HEK293T (cell line): ENCODE data around the gene GTF3A.

Source experiments
- CTCF ChIA-PET: fragments of 350-600 bp; formaldehyde crosslinking; extraction: SDS; loops from one replicate; lab custom pipeline; 2021; ENCODE audit warnings: antibody characterized with exemption, inconsistent platforms; lab: Yijun Ruan, JAX
- POLR2A ChIA-PET: fragments of 350-600 bp; formaldehyde crosslinking; extraction: SDS; loops from one replicate; lab custom pipeline; 2020; ENCODE audit warnings: antibody characterized with exemption, inconsistent platforms; lab: Yijun Ruan, JAX
- DNase-seq: peaks from one replicate; pipeline ENCODE4 v3.0.0; 2012; ENCODE audit warnings: mixed read lengths; ENCODE audit errors: extremely low spot score
- ARNT ChIP-seq: fragments of 450-650 bp; IDR thresholded peaks from 2 replicates; pipeline ENCODE4 v1.6.1; 2017; ENCODE audit warnings: mild to moderate bottlenecking
- BHLHE40 ChIP-seq: fragments of 450-650 bp; IDR thresholded peaks from 2 replicates; pipeline ENCODE4 v1.6.1; 2016; ENCODE audit warnings: mild to moderate bottlenecking, moderate library complexity, borderline replicate concordance
- CTBP1 ChIP-seq: fragments of 450-650 bp; IDR thresholded peaks from 2 replicates; pipeline ENCODE4 v1.6.1; 2016; ENCODE audit warnings: borderline replicate concordance
- ELF4 ChIP-seq: fragments of 450-650 bp; IDR thresholded peaks from 2 replicates; pipeline ENCODE4 v1.6.1; 2017; ENCODE audit warnings: antibody characterized with exemption
- FOXA1 ChIP-seq: fragments of 450-650 bp; IDR thresholded peaks from 2 replicates; pipeline ENCODE4 v1.6.1; 2016; ENCODE audit warnings: mild to moderate bottlenecking
- FOXK2 ChIP-seq: fragments of 450-650 bp; IDR thresholded peaks from 2 replicates; pipeline ENCODE4 v1.6.1; 2016; ENCODE audit warnings: mild to moderate bottlenecking
- FOXM1 ChIP-seq: fragments of 450-650 bp; IDR thresholded peaks from 2 replicates; pipeline ENCODE4 v1.6.1; 2017; ENCODE audit warnings: mild to moderate bottlenecking, borderline replicate concordance
- HDGF ChIP-seq: fragments of 450-650 bp; IDR thresholded peaks from 2 replicates; pipeline ENCODE4 v1.6.1; 2017; ENCODE audit warnings: antibody characterized with exemption, borderline replicate concordance
- L3MBTL2 ChIP-seq: fragments of 450-650 bp; conservative IDR thresholded peaks from 2 replicates; pipeline ENCODE4 v1.6.1; 2016; ENCODE audit warnings: mild to moderate bottlenecking
- LEF1 ChIP-seq: fragments of 450-650 bp; IDR thresholded peaks from 2 replicates; pipeline ENCODE4 v1.6.1; 2017; ENCODE audit warnings: mild to moderate bottlenecking, borderline replicate concordance
- NFRKB ChIP-seq: fragments of 450-650 bp; IDR thresholded peaks from 2 replicates; pipeline ENCODE4 v1.6.1; 2016; ENCODE audit warnings: mild to moderate bottlenecking, moderate library complexity
- SP1 ChIP-seq: fragments of 450-650 bp; IDR thresholded peaks from 2 replicates; pipeline ENCODE4 v1.6.1; 2017
- SUZ12 ChIP-seq: fragments of 450-650 bp; IDR thresholded peaks from 2 replicates; pipeline ENCODE4 v1.6.1; 2016; ENCODE audit warnings: mild to moderate bottlenecking
- TARDBP ChIP-seq: fragments of 450-650 bp; IDR thresholded peaks from 2 replicates; pipeline ENCODE4 v1.6.1; 2016
- ZNF384 ChIP-seq: fragments of 450-650 bp; IDR thresholded peaks from 2 replicates; pipeline ENCODE4 v1.6.1; 2016
- TF ChIP-seq, protein P1 (sequence below): fragments of 450-650 bp; IDR thresholded peaks from 2 replicates; pipeline ENCODE4 v1.6.1; 2016

GTF3A gene

DNA sequence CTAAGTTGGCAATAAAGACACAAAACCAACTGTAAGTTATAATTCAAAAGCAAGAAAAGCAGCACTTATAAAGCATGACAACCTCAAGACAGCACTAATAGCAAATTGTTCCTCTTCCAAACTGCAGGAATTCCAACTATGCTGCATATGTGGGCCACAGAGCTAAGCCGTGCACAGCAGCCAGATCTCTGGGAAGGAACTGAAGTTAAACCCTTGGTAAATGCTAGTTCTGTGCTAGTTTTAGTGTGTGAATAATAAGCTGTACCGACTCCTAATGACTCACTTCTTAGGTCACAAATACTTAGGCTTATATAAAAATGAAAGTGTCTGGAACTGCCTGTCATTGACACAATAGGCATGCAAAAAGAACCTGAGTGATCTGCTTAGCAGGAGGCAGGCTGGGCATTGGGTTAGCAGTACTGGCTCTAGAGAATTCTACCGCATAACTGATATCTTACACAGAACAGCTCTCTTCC is 21.2 kb upstream of the GTF3A start:
- no peak for DNase-seq
- ChIA-PET CTCF (no interaction called here), POLR2A (interaction anchor here (0.7 to 1.4 kb wide), 2 partner anchors 12 to 47 kb away, joined by 3 to 4 read pairs; no protein-coding TSS in a partner anchor)
- TF ChIP-seq ELF4 (no peak), TARDBP (no peak), ARNT (no peak), ZNF384 (no peak), FOXM1 (no peak), L3MBTL2 (no peak), SP1 (no peak), CTBP1 (no peak)
- TF ChIP-seq, protein P1, sequence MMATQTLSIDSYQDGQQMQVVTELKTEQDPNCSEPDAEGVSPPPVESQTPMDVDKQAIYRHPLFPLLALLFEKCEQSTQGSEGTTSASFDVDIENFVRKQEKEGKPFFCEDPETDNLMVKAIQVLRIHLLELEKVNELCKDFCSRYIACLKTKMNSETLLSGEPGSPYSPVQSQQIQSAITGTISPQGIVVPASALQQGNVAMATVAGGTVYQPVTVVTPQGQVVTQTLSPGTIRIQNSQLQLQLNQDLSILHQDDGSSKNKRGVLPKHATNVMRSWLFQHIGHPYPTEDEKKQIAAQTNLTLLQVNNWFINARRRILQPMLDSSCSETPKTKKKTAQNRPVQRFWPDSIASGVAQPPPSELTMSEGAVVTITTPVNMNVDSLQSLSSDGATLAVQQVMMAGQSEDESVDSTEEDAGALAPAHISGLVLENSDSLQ, result no peak

- CTCF ChIA-PET, result no interaction called here
- DNase-seq, result no peak
- POLR2A ChIA-PET, result interaction anchor here (0.7 to 1.4 kb wide), 2 partner anchors 11 to 46 kb away, joined by 3 to 4 read pairs; no protein-coding TSS in a partner anchor
- TF ChIP-seq HDGF, result no peak
- peak; percentile 21; the same call in 1 of the 2 replicates for TF ChIP-seq L3MBTL2
Measured at GRCh38 chr13:27403727-27404385, 20.6 kb upstream of the GTF3A start.

DNA sequence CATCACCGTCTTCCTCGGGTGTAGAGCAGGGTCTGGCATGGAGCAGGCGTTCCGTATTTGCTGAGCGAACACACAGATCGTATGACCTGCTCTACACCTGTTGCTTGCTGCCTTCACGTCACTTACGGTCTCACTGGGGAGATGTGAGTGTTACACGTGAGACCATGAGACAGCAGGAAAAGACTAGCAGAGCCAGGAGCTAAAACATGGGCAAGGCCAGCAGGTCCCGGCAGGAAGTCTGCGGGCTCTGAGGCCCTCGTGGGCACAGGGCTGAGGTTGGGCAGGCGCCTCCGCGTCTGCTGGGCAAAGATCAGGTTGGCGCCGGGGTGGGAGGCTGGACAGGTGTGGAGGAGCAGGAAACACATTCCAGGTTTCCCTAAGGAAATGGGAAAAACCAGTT is 19.7 kb upstream of the GTF3A start:
- ChIA-PET POLR2A (no interaction called here), CTCF (no interaction called here)
- TF ChIP-seq, protein P1, result no peak
- TF ChIP-seq TARDBP, result no peak
- TF ChIP-seq ZNF384, result no peak
- no peak for TF ChIP-seq FOXK2
- no peak for TF ChIP-seq FOXA1
- no peak for TF ChIP-seq NFRKB
- TF ChIP-seq SUZ12, result no peak
- TF ChIP-seq FOXM1, result no peak
- no peak for TF ChIP-seq LEF1
- TF ChIP-seq BHLHE40, result no peak
- no peak for TF ChIP-seq SP1
- no peak for TF ChIP-seq L3MBTL2
- no peak for TF ChIP-seq ELF4
- DNase-seq, result no peak

GRCh38 chr13:27405546-27406134 is 18.8 kb upstream of the GTF3A start:
- ChIA-PET CTCF (interaction anchor here (1.1 kb wide), 1 partner anchor 43 kb away, joined by 6 read pairs; no protein-coding TSS in a partner anchor), POLR2A (no interaction called here)
- DNase-seq, result no peak
- TF ChIP-seq SUZ12, result no peak
- TF ChIP-seq LEF1, result no peak
- no peak for TF ChIP-seq NFRKB
- no peak for TF ChIP-seq HDGF

DNA sequence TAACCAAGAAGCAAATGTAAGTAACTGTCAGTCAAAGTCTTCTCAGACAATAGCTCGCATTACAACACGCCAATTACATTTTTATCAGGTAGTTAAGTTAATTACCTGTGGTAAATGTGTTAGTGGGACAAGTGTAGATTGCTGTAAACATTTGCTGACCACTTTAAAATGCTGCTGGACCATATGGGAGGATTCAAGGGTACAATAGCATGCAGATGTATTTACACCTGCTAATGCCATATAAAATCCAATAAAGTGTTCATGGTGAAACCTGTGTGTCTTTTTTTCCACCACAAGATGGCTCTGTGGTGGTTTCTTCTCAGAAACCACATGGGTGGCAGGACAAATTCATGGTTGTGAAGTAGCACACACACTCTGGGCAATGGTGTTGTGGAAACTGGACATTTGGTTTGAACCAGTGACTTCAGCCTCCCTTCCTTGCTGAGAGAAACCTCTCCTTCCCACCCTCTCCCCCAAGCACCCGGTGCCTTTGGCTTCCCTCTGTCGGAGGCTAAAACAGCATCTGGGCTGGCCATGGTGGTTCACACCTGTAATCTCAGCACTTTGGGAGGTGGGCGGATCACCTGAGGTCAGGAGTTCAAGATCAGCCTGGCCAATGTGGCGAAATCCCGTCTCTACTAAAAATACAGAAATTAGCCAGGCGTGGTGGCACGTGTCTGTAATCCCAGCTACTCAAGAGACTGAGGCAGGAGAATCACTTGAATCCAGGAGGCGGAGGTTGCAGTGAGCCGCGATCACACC is 18.1 kb upstream of the GTF3A start:
- CTCF ChIA-PET, result interaction anchor here (1.1 kb wide), 1 partner anchor 44 kb away, joined by 6 read pairs; no protein-coding TSS in a partner anchor
- TF ChIP-seq BHLHE40 (no peak), FOXA1 (no peak), ELF4 (no peak), NFRKB (no peak)
- TF ChIP-seq, protein P1, result peak; percentile 75
- peak; percentile 61 for DNase-seq
- POLR2A ChIA-PET, result no interaction called here

DNA sequence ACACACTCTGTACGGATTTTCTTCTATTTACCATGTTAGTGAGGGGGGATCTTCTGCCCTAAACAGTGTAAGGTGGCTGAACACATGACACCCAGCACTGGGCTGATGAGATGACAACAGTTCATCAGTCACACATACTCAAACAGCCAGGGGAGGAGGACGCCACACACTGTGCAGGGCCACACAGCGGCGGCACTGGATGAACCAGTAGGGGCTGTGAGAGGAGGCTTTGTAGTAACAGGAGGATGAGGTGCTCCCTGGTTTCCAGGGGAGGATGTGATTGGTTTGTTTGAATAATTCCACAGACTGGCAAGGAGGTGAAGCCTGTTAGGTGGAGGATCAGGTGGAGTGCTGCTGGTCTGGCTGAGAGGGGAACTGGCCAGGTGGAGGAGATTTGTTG is 16.3 kb upstream of the GTF3A start:
- ChIA-PET CTCF (no interaction called here), POLR2A (no interaction called here)
- no peak for DNase-seq
- TF ChIP-seq L3MBTL2, result no peak
- no peak for TF ChIP-seq HDGF
- TF ChIP-seq CTBP1, result no peak
- no peak for TF ChIP-seq NFRKB
- TF ChIP-seq, protein P1, result no peak
- no peak for TF ChIP-seq FOXM1
- TF ChIP-seq ARNT, result no peak
- no peak for TF ChIP-seq LEF1
- no peak for TF ChIP-seq SUZ12
- no peak for TF ChIP-seq FOXA1
- TF ChIP-seq SP1, result no peak
- TF ChIP-seq ELF4, result no peak
- no peak for TF ChIP-seq BHLHE40
- no peak for TF ChIP-seq ZNF384
- TF ChIP-seq TARDBP, result no peak
- TF ChIP-seq FOXK2, result no peak
